GM21825 (cell line): Measurements from ENCODE around the gene TAOK1.
A peak's percentile ranks its signal among the peaks of the same experiment; 100 is the strongest.
"Not testable (repeated sequence)": the region's sequence is repeated elsewhere in the genome, so short reads cannot be mapped to it uniquely, and the experiment has no call there.

Source experiments
- ATAC-seq: cut with Tn5 transposase; IDR thresholded peaks from one replicate; pipeline ENCODE4 v1.9.1; 2021; ENCODE audit warnings: mild to moderate bottlenecking, moderate library complexity; ENCODE audit not compliant: unreplicated experiment

Gene TAOK1

GRCh38 chr17:29533976-29534375, 143.8 kb downstream of the TAOK1 start:
- no peak for ATAC-seq

GRCh38 chr17:29544066-29544465, 153.9 kb downstream of the TAOK1 start:
- ATAC-seq, result no peak

GRCh38 chr17:29546085-29546484, 155.9 kb downstream of the TAOK1 start:
- no peak for ATAC-seq

- no peak for ATAC-seq
Measured at GRCh38 chr17:29546830-29547229, 156.7 kb downstream of the TAOK1 start.

GRCh38 chr17:29549177-29549923, 159.2 kb downstream of the TAOK1 start:
- ATAC-seq, result no peak

GRCh38 chr17:29555840-29556239, 165.7 kb downstream of the TAOK1 start:
- no peak for ATAC-seq

- ATAC-seq, result no peak
Measured at GRCh38 chr17:29557085-29557738, 167.0 kb downstream of the TAOK1 start.

- no peak for ATAC-seq
Measured at GRCh38 chr17:29557739-29558116, 167.6 kb downstream of the TAOK1 start.

GRCh38 chr17:29558139-29558538, 168.0 kb downstream of the TAOK1 start:
- ATAC-seq, result not testable (repeated sequence)

GRCh38 chr17:29559640-29560039, 169.5 kb downstream of the TAOK1 start:
- ATAC-seq, result no peak

GRCh38 chr17:29560316-29560715, 170.2 kb downstream of the TAOK1 start:
- no peak for ATAC-seq

- no peak for ATAC-seq
Measured at GRCh38 chr17:29561554-29562517, 171.7 kb downstream of the TAOK1 start.

GRCh38 chr17:29562615-29563014, 172.5 kb downstream of the TAOK1 start:
- ATAC-seq, result no peak

- no peak for ATAC-seq
Measured at GRCh38 chr17:29563816-29564215, 173.7 kb downstream of the TAOK1 start.

GRCh38 chr17:29565643-29566472, 175.7 kb downstream of the TAOK1 start:
- ATAC-seq, result no peak

GRCh38 chr17:29566473-29567303, 176.5 kb downstream of the TAOK1 start, which contains the start of gene ABHD15:
Gene ABHD15 (minus strand): TSS chr17:29567037. CDS start chr17:29566966, 71 bp downstream.
- ATAC-seq, result peak; percentile 21

GRCh38 chr17:29567304-29567553, 177.1 kb downstream of the TAOK1 start:
- peak; percentile 9 for ATAC-seq

GRCh38 chr17:29567554-29568330, 177.6 kb downstream of the TAOK1 start:
- peak; percentile 30 for ATAC-seq
